HG03103 (cell line): Measurements from ENCODE around the gene RNASE9.
"Not testable (repeated sequence)": the region's sequence is repeated elsewhere in the genome, so short reads cannot be mapped to it uniquely, and the experiment has no call there.

Experiments used
- ATAC-seq: cut with Tn5 transposase; IDR thresholded peaks from one replicate; pipeline ENCODE4 v1.9.1; 2021; ENCODE audit warnings: low read depth; ENCODE audit not compliant: unreplicated experiment

Gene RNASE9

GRCh38 chr14:20560961-20561360 is at the start of gene RNASE9:
Gene RNASE9, minus strand, starts transcription at chr14:20561047.
- no peak for ATAC-seq

- no peak for ATAC-seq
Observed at GRCh38 chr14:20610002-20610765, 49.3 kb upstream of the RNASE9 start.

DNA sequence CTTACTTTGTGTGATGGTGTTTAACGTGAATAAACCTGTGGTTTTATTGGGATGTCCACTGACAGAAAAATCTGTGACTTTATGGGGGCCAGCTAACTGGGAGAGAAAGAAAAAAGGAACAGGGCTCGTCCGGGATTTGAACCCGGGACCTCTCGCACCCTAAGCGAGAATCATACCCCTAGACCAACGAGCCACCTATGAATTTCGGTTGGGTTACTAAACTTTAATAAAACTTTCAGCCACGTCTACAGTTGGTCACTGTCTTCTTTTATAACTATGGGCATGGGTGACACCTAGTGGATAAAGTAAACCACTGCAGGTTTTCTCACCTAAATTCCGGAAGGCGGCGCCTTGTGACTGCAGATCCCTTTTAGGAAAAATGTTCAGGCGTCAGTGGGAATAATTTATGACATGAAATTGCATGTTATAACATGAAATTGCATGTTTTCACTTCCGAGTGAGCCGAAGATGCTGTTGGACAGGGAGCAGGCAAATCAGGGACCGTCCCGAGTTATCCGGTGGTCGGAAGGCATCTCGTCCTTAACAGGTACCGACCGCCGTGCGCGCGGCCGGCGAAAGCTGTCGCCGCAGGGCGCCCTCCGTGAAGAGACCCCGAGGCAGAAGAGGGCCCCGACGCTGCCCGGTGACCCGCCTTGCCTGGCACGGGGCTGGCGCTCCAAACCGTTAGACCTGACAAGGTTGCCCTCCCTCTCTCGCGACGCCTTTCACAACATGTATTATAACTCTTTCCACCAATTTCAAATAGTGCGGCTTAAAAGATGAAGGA is 48.6 kb upstream of the RNASE9 start:
- no peak for ATAC-seq

- ATAC-seq: no peak
Observed at GRCh38 chr14:20608383-20609110, 47.7 kb upstream of the RNASE9 start.

DNA sequence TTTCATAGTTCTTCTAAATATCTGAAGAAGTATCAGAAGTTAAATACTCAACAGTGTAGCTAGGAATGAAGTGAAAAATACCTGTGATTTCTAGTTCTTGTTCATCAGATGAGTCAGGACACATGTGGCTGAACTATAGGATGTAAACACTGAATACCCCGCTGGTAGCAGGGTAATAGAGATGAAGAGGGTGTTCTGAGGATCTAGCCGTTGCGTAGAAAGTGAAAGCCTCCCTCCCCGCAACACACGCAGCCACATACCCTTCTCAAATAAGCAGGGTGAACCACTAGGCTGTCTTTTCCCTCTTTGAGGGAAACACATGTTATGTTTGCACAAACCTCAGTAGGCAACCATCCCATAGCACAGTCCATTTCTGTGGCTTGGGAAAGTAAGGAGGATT is 46.8 kb upstream of the RNASE9 start:
- no peak for ATAC-seq

DNA sequence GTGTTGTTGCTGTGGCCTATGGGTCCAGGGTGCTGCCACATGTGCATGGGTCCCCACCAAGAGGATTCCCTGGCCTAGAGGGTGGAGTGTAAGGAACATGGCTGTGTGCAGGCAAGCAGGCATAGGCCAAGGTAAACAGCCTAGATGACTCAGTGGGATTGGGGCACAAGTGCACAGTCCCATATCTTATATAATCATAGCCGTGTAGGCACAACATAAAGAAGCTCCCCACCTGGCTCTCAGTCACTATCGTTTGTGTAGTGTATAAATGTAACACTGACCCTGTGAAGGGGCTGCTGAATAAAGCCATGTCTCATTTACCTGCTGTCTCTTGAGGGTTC is 46.0 kb upstream of the RNASE9 start:
- no peak for ATAC-seq

- ATAC-seq: no peak
Observed at GRCh38 chr14:20606190-20606901, 45.5 kb upstream of the RNASE9 start.

DNA sequence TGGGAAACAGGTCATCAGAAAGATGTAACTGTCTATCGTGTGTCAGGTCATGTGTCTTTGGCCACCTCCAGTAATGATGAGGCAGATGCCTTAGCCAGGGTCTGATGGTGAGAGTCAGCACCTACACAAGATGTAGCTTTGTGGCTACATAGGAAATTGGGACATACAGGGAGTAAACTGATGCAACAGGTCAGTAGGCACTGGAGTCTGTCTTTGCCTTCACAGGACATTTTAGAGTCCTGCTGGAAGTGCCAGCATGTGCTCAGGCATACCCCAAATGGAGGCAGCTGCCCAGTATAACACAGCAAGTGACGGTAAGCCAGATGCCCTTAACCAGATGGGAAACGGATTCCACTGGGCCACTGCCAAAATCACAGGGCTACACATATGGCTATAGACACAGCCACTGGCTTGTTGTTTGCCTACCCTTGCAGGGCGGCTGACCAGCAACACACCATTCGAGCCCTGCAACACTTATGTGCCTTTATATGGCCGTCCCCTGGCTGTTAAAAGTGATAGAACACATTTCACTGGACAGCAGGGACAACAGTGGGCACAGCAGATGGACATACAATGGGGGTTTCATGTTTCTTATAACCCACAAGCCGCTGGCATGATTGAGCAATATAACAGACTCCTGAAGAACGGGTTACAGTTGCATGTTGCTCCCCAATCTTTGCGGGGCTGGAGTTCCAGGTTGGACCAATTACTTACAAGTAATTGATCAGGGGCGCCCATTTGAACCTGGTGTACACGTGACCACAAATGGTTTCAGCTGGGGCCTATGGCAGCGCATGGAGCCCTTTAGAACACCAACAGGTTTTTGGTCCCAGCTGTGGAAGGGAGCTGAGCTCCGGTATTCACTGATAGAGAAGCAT is 43.2 kb upstream of the RNASE9 start:
- ATAC-seq: no peak

DNA sequence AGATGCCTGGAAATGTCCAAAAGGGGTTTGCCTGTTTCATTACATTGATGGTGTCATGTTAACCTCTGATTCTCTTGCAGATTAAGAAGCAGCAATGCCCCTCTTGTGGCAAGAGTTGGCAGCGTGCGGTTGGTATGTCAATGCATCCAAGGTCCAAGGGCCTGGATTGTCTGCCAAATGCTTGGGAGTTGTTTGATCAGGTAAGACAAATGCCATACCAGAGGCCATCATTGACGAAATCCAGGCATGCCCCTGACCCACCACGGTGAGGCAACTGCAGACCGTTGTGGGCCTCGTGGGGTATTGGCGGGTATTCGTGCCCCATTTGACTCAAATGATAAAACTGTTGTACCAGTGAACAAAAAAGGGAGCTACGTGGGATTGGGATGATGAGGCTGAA is 41.7 kb upstream of the RNASE9 start:
- ATAC-seq: no peak

GRCh38 chr14:20601522-20601921 is 40.7 kb upstream of the RNASE9 start:
- ATAC-seq: no peak

- ATAC-seq: no peak
Observed at GRCh38 chr14:20597108-20597507, 36.3 kb upstream of the RNASE9 start.

DNA sequence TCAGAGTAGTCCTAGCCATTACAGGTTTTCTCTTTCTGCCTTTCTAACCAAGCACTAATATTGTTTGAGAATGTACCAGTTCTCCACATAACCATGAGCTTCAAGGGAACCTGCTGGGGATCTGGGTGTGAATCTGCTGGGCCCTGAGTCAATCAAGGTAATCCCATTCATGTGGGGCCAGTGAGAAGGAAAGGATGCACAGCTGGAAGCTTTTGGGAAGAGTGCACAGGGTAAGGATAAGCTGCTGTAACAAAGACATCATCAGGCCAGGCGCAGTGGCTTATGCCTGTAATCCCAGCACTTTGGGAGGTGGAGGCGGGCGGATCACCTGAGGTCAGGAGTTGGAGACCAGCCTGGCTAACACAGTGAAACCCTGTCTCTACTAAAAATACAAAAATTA is 34.9 kb upstream of the RNASE9 start:
- ATAC-seq: not testable (repeated sequence)

GRCh38 chr14:20592574-20592973 is 31.7 kb upstream of the RNASE9 start:
- no peak for ATAC-seq

- no peak for ATAC-seq
Observed at GRCh38 chr14:20591235-20591634, 30.4 kb upstream of the RNASE9 start, which contains the start of gene RNASE12. Gene RNASE12, minus strand, starts transcription at chr14:20591376. Its CDS starts 653 bp downstream, at chr14:20590723.

DNA sequence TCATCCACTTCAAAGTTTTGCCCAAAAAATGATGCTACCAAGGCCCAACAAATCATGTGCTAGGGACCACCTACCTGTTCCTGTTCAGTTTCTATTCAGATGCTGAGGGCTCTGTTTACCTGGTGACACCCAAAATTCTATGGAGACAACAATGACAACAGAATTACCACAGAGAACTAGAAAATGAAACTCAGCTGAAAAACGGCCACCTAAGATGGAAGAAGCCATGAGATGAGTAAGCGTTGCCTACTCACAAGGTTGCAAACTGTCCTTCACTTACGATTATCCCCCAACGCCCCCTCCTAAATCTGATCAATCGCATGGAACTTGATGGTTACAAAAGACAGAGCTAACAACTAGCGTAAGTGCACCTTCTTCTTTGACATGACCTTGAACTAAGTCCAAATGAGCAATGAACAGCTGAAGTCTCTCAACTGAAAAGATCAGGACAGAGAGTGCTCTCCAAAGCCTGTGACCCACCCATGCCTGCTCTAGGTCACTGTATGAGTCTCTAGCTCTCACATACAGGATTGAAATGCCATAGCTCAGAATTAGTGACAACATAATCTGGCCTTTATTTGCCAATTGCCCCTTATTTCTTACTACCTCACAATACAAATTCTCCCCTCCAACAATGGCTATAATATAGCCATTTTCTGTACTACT is 26.8 kb upstream of the RNASE9 start, which contains the start of gene RNASE11:
TSS of gene RNASE11 (minus strand) at position 513 of the 666 bp plus-strand sequence.
- ATAC-seq: no peak

DNA sequence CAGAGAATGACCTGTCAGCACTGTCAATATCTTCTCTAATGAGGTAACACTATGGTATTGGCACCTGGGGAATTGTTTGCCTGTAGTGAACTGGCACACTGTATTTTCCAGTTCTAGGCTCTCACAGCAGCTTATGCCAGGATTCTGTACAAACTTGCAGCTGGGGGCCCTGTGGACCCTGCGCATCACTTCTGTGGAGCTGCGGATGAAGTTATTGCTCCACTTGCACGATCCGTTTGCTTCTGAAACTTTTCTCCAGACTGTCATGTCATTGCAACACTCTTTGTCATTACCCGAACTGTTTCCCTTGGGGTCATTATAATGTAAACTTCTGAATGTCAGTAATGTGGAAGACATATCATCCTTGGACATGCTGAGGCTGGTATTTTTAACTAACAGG is 23.1 kb upstream of the RNASE9 start:
- no peak for ATAC-seq

DNA sequence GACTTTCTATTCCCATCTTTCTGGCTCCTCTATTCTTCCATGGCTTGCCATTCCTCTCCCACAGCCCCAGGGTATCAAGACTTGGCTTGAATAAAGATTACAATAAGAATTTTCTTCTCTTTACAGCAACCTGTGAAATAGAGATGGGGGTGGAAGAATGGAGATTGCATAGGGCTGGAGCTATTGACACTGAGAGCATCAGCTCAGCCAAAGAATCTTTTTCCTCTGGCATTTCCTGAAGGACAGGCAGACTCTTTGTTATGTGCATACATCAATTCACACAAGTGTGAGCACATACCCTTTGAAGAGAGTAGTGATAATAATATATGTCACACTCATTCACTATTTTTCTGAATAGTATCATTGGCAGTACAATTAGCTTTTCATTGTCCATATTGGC is 22.3 kb upstream of the RNASE9 start:
- ATAC-seq: no peak

DNA sequence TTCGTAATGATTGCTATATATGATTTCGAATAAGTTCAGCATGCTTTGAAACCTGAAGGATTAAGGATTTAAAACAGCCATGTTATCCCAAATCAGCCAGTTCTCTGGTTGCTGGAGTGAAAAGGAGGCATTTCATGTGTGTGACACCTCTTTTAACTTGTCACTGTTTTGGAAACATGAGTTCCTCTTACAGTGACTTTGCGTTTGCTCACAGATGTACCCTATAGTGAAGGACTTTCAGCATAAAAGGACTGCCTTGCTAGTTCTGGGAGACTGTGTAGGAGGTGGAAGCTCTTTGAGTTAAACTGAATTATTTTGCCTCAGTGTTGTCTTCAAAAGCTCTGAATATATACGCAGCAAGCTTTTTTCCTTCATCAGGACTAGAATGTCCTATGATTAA is 19.4 kb upstream of the RNASE9 start:
- no peak for ATAC-seq
